ENCODE measurements around the gene POMT2. TPM values are rescaled to one million over a fixed set of nuclear protein-coding genes. Genes with fewer than 3 reads are reported as not detected.

Gene POMT2
- total RNA-seq = 9.0 and 9.9 TPM in 2 replicates

GRCh38 chr14:77320238-77320935 lies at the start of gene POMT2:
Gene POMT2, minus strand, starts transcription at chr14:77320883. Its CDS starts 202 bp downstream, at chr14:77320681.

GRCh38 chr14:77271113-77271710 lies 49.5 kb downstream of the POMT2 start, which contains the start of gene NGB:
Gene NGB, minus strand, starts transcription at chr14:77271206. Its CDS starts 269 bp downstream, at chr14:77270937.

Other genes starting within 250 kb of the POMT2 start
- 7.5 and 10.2 TPM in 2 replicates for gene CIPC, start 222.6 kb downstream of the POMT2 start, total RNA-seq
- gene ZDHHC22, start 179.1 kb downstream of the POMT2 start, total RNA-seq = not detected in 2 replicates
- gene TMEM63C, start 139.1 kb downstream of the POMT2 start, total RNA-seq = 0.65 and 0.71 TPM in 2 replicates
- gene NGB, start 49.7 kb downstream of the POMT2 start, total RNA-seq = not detected in 2 replicates
- 24.4 and 48.8 TPM in 2 replicates for gene GSTZ1, start 153 bp upstream of the POMT2 start, total RNA-seq
- 9.7 and 9.8 TPM in 2 replicates for gene TMED8, start 56.2 kb upstream of the POMT2 start, total RNA-seq
- 3.1 TPM in 2 replicates for gene SAMD15, start 56.5 kb upstream of the POMT2 start, total RNA-seq
- 0.09 and 0.14 TPM in 2 replicates for gene NOXRED1, start 102.6 kb upstream of the POMT2 start, total RNA-seq
- gene VIPAS39, start 136.7 kb upstream of the POMT2 start, total RNA-seq = 27.7 and 27.8 TPM in 2 replicates
- 95.4 and 136 TPM in 2 replicates for gene AHSA1, start 137.2 kb upstream of the POMT2 start, total RNA-seq
- 0.14 and 0.55 TPM in 2 replicates for gene ISM2, start 177.9 kb upstream of the POMT2 start, total RNA-seq